GM11168 (cell line): Measurements from ENCODE around the gene OR4D10.
"Not testable (repeated sequence)": the region's sequence is repeated elsewhere in the genome, so short reads cannot be mapped to it uniquely, and the experiment has no call there.

Source experiments
- in situ Hi-C: fragments of 300-500 bp; cut with MboI; formaldehyde crosslinking; loops from one replicate; pipeline ENCODE4 v1.12.0; 2022; ENCODE audit warnings: low sequenced_read_pairs; ENCODE audit not compliant: unreplicated experiment

Gene OR4D10

GRCh38 chr11:59520139-59520538 is 47.0 kb downstream of the OR4D10 start:
- in situ Hi-C loops: not testable (repeated sequence)

- in situ Hi-C loops: no loop called here
Measured at GRCh38 chr11:59520741-59521140, 47.6 kb downstream of the OR4D10 start.

DNA sequence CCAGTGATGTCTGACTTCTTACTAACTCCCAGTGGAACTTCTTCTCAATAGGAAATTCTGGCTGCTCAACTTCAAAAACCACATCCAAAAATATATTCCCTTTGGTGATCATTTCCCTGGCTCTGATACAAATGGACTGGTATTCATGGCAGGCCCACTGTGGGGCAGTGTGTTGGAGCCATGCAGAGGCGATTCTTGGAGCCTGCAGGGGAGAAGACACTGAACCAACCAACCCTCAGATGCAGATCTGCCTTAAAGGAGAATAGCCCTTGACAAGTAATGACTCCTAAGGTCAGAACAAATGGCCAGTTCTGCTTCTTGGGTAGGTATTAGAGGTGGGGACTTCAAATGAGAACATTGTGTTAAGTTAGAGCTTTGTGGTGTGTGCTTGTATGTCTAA is 50.4 kb downstream of the OR4D10 start:
- in situ Hi-C loops: no loop called here

- in situ Hi-C loops: no loop called here
Measured at GRCh38 chr11:59528711-59529110, 55.6 kb downstream of the OR4D10 start.
